Myocyte (in vitro differentiated cells): ENCODE measurements around the gene MCAT. TPM values are rescaled to one million over a fixed set of nuclear protein-coding genes. Genes with fewer than 3 reads are reported as not detected.

ENCODE experiments used
- DNase-seq: peaks from one replicate; pipeline ENCODE4 v3.0.0-alpha.2; 2012; ENCODE audit warnings: low read depth
- total RNA-seq: library from RNA; depleted of rRNA; stranded (reverse); fragments of >200 nt; gene quantifications from 2 replicates; pipeline ENCODE4 v1.2.3, GENCODE V29; 2014

The MCAT gene
- total RNA-seq, 1 donor from 2014 or later: 28.0 TPM

- DNase-seq: no peak
Measured at GRCh38 chr22:43173566-43173965, 30.4 kb upstream of the MCAT start.

- DNase-seq: no peak
Measured at GRCh38 chr22:43172191-43172590, 29.0 kb upstream of the MCAT start.

- no peak for DNase-seq
Measured at GRCh38 chr22:43171607-43172006, 28.4 kb upstream of the MCAT start.

GRCh38 chr22:43171019-43171491, 27.9 kb upstream of the MCAT start:
- no peak for DNase-seq

GRCh38 chr22:43170131-43170480, 26.9 kb upstream of the MCAT start:
- no peak for DNase-seq

GRCh38 chr22:43169310-43170130, 26.3 kb upstream of the MCAT start:
- DNase-seq: no peak

GRCh38 chr22:43168471-43169309, 25.5 kb upstream of the MCAT start:
- DNase-seq: no peak

- DNase-seq: no peak
Measured at GRCh38 chr22:43167001-43167589, 23.9 kb upstream of the MCAT start.

GRCh38 chr22:43166132-43166930, 23.1 kb upstream of the MCAT start:
- no peak for DNase-seq

GRCh38 chr22:43164636-43165035, 21.4 kb upstream of the MCAT start:
- DNase-seq: no peak

GRCh38 chr22:43163241-43163795, 20.1 kb upstream of the MCAT start:
- no peak for DNase-seq

GRCh38 chr22:43162412-43163150, 19.4 kb upstream of the MCAT start:
- no peak for DNase-seq

- no peak for DNase-seq
Measured at GRCh38 chr22:43160497-43161126, 17.4 kb upstream of the MCAT start.

- no peak for DNase-seq
Measured at GRCh38 chr22:43159484-43160178, 16.4 kb upstream of the MCAT start.

GRCh38 chr22:43158778-43159483, 15.7 kb upstream of the MCAT start:
- no peak for DNase-seq

GRCh38 chr22:43157874-43158546, 14.8 kb upstream of the MCAT start:
- DNase-seq: no peak

- DNase-seq: no peak
Measured at GRCh38 chr22:43156413-43156812, 13.2 kb upstream of the MCAT start.

GRCh38 chr22:43155789-43156188, 12.6 kb upstream of the MCAT start:
- DNase-seq: peak; percentile 72
